ENCODE data around the gene HESX1.

DNA sequence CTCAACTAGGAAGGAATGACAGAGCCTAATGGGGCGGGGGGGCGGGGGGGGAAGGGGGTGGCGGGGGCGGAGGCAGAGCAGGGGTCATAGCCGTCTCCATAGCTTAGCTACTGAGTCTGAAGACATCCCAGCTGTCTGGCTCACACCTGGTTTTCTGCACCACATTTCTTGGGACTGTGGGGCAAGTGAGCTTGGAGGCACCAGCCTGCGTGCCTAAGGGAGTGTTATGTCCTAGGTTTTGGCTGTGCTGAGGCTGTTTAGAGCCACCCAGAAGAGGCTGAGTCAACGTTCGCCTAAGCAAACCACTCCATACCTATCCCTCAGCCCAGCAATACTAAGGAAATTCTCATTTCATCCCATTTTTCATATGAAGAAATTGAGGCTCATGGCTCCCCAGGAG lies 36.0 kb downstream of the HESX1 start:
- TF ChIP-seq, protein P1, sequence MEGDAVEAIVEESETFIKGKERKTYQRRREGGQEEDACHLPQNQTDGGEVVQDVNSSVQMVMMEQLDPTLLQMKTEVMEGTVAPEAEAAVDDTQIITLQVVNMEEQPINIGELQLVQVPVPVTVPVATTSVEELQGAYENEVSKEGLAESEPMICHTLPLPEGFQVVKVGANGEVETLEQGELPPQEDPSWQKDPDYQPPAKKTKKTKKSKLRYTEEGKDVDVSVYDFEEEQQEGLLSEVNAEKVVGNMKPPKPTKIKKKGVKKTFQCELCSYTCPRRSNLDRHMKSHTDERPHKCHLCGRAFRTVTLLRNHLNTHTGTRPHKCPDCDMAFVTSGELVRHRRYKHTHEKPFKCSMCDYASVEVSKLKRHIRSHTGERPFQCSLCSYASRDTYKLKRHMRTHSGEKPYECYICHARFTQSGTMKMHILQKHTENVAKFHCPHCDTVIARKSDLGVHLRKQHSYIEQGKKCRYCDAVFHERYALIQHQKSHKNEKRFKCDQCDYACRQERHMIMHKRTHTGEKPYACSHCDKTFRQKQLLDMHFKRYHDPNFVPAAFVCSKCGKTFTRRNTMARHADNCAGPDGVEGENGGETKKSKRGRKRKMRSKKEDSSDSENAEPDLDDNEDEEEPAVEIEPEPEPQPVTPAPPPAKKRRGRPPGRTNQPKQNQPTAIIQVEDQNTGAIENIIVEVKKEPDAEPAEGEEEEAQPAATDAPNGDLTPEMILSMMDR (IDR thresholded peaks at IDR 0.05), result no peak
- no peak for TF ChIP-seq POLR2A (IDR thresholded peaks at IDR 0.05)

Measured in esophagus squamous epithelium (tissue), 4 donors.